ENCODE measurements around the gene OR10C1.

The OR10C1 gene

GRCh38 chr6:29478740-29479139 lies 39.6 kb downstream of the OR10C1 start:
- DNase-seq = no peak

- DNase-seq = no peak
These were observed 40.5 kb downstream of the OR10C1 start for GRCh38 chr6:29479560-29479959.

GRCh38 chr6:29483186-29483585 lies 44.1 kb downstream of the OR10C1 start:
- DNase-seq = no peak

GRCh38 chr6:29483735-29484134 lies 44.6 kb downstream of the OR10C1 start:
- DNase-seq = no peak

GRCh38 chr6:29486577-29486976 lies 47.5 kb downstream of the OR10C1 start:
- DNase-seq = no peak

GRCh38 chr6:29487131-29487530 lies 48.0 kb downstream of the OR10C1 start:
- no peak for DNase-seq

- no peak for DNase-seq
These were observed 48.6 kb downstream of the OR10C1 start, which contains the start of gene MAS1L for GRCh38 chr6:29487660-29488059. MAS1L (minus strand) TSS chr6:29487956; CDS start chr6:29487902, 54 bp downstream.

GRCh38 chr6:29488874-29489273 lies 49.8 kb downstream of the OR10C1 start:
- DNase-seq = no peak

- no peak for DNase-seq
These were observed 50.2 kb downstream of the OR10C1 start for GRCh38 chr6:29489286-29489685.

GRCh38 chr6:29490055-29490454 lies 50.9 kb downstream of the OR10C1 start:
- DNase-seq = no peak

- DNase-seq = no peak
These were observed 51.4 kb downstream of the OR10C1 start for GRCh38 chr6:29490552-29490951.

Data from activated CD4-positive, CD25-positive, alpha-beta regulatory T cell treated with anti-CD3 and anti-CD28 coated beads, Interleukin-2, amount 50 U/mL, for 72 hours (primary cell).